Measurements from ENCODE around the gene ZMIZ1. TPM values are rescaled to one million over a fixed set of nuclear protein-coding genes. Genes with fewer than 3 reads are reported as not detected.

ZMIZ1 gene
- total RNA-seq, 1 experiment from 2014 or later = 27.5 TPM

- no peak for DNase-seq (ENCODE audit: low spot score)
Observed at GRCh38 chr10:79136236-79137005, 67.7 kb downstream of the ZMIZ1 start.

GRCh38 chr10:79137300-79137756 lies 68.6 kb downstream of the ZMIZ1 start:
- DNase-seq (ENCODE audit: low spot score) = no peak

- no peak for DNase-seq (ENCODE audit: low spot score)
Observed at GRCh38 chr10:79137826-79138225, 69.1 kb downstream of the ZMIZ1 start.

GRCh38 chr10:79138449-79139123 lies 69.8 kb downstream of the ZMIZ1 start:
- DNase-seq (ENCODE audit: low spot score) = no peak

- DNase-seq (ENCODE audit: low spot score) = no peak
Observed at GRCh38 chr10:79139124-79139835, 70.5 kb downstream of the ZMIZ1 start.

GRCh38 chr10:79140085-79140793 lies 71.5 kb downstream of the ZMIZ1 start:
- DNase-seq (ENCODE audit: low spot score) = no peak

GRCh38 chr10:79140855-79141254 lies 72.1 kb downstream of the ZMIZ1 start:
- DNase-seq (ENCODE audit: low spot score) = no peak

- DNase-seq (ENCODE audit: low spot score) = no peak
Observed at GRCh38 chr10:79142064-79142491, 73.3 kb downstream of the ZMIZ1 start.

GRCh38 chr10:79142522-79143309 lies 74.0 kb downstream of the ZMIZ1 start:
- no peak for DNase-seq (ENCODE audit: low spot score)

GRCh38 chr10:79143879-79144278 lies 75.1 kb downstream of the ZMIZ1 start:
- DNase-seq (ENCODE audit: low spot score) = no peak

GRCh38 chr10:79144351-79145173 lies 75.8 kb downstream of the ZMIZ1 start:
- no peak for DNase-seq (ENCODE audit: low spot score)

GRCh38 chr10:79145174-79145483 lies 76.4 kb downstream of the ZMIZ1 start:
- no peak for DNase-seq (ENCODE audit: low spot score)

GRCh38 chr10:79145517-79146470 lies 77.0 kb downstream of the ZMIZ1 start:
- DNase-seq (ENCODE audit: low spot score) = no peak

GRCh38 chr10:79146611-79147130 lies 77.9 kb downstream of the ZMIZ1 start:
- DNase-seq (ENCODE audit: low spot score) = peak; percentile 86

- no peak for DNase-seq (ENCODE audit: low spot score)
Observed at GRCh38 chr10:79147306-79147705, 78.5 kb downstream of the ZMIZ1 start.

GRCh38 chr10:79147796-79148451 lies 79.2 kb downstream of the ZMIZ1 start:
- DNase-seq (ENCODE audit: low spot score) = peak; percentile 63

GRCh38 chr10:79148452-79149344 lies 79.9 kb downstream of the ZMIZ1 start:
- peak; percentile 74 for DNase-seq (ENCODE audit: low spot score)

All from HT-29 (cell line).